Measurements from ENCODE around the gene SIAH3. TPM values are rescaled to one million over a fixed set of nuclear protein-coding genes. Genes with fewer than 3 reads are reported as not detected.

Gene SIAH3
- total and polyA plus RNA-seq, 10 donors = under 0.01 to 0.20 (median 0.06) TPM; not detected in 1

DNA sequence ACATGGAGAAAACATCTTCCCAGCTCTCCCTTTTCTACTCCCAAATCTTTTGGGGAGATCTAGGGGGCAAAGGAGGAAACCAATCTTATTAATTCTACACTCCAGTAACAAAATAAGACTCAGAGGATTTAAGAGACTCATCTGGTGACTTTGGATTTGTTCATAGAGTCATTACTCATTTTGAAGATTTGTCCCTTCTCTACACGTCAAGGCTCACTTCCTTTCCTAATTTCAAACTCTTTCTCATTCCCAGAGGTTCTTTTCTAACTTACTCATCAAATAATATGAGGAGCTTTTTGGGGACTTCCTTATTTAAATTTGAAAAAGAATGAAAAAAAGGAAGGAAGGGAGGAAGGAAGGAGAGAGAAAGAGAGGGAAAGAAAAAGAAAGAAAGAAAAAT lies 14.4 kb downstream of the SIAH3 start:
- WGBS, 5 donors = 26 to 44% (median 29%) methylated on average over 1 of the region's 1 CpG
- no peak for DNase-seq
- no peaks in the 10 kb centered on the region for H3K27me3 ChIP-seq (replicated peaks in 1 of 7)

DNA sequence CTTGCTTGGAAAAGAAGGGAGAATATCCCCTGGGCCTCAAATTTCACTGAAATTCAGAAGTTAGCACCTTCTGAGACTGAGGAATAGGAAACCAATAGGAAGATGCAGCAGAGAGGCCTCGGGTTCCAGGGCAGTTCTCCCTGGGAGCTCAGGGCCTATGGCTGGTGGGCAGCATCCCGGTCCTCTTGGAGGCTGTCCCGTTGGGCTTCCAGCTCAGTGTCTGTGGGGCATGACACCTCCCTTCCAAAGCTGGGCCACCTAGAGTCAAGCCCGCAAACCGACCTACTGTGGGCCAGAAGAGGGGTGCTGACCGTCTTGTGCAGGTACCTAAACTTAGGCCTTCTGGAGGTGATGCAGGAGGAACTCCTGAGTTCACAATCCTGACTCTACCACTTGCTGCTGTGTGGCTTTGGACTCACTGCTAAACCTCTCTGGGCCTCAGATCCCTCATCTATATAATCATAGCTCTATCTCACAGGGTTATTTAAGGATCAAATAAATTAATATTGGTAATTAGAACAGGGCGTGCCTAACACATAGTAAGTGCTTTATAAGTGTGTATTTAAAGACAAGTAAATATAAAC lies 17.1 kb downstream of the SIAH3 start:
- no peak for DNase-seq
- Histone ChIP-seq H3K36me3 (no peaks in the 10 kb centered on the region), H3K9me3 (no peaks in the 10 kb centered on the region), H3K4me3 (no peak overlapping the region), H3K27ac (no peak overlapping the region), H3K27me3 (replicated peaks in 1 of 7) (no peaks in the 10 kb centered on the region), H3K4me1 (no peaks in the 10 kb centered on the region)
- TF ChIP-seq POLR2A (IDR thresholded peaks at IDR 0.05) (no peak), POLR2AphosphoS5 (IDR thresholded peaks at IDR 0.05) (no peak)
- TF ChIP-seq, protein P1, sequence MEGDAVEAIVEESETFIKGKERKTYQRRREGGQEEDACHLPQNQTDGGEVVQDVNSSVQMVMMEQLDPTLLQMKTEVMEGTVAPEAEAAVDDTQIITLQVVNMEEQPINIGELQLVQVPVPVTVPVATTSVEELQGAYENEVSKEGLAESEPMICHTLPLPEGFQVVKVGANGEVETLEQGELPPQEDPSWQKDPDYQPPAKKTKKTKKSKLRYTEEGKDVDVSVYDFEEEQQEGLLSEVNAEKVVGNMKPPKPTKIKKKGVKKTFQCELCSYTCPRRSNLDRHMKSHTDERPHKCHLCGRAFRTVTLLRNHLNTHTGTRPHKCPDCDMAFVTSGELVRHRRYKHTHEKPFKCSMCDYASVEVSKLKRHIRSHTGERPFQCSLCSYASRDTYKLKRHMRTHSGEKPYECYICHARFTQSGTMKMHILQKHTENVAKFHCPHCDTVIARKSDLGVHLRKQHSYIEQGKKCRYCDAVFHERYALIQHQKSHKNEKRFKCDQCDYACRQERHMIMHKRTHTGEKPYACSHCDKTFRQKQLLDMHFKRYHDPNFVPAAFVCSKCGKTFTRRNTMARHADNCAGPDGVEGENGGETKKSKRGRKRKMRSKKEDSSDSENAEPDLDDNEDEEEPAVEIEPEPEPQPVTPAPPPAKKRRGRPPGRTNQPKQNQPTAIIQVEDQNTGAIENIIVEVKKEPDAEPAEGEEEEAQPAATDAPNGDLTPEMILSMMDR (IDR thresholded peaks at IDR 0.05 in 8 of 11, conservative IDR thresholded peaks at IDR 0.05 in 3 of 11) = no peak
- intact Hi-C loops (cut with DNase I; ENCODE audit: low total_unique reads) = no loop called here
- 70 to 92% (median 91%) methylated on average over 3 to 7 of the region's 7 CpGs for WGBS, 5 donors

More for the DNA sequence above, 14.4 kb downstream of the SIAH3 start:
- H3K4me1 ChIP-seq = no peaks in the 10 kb centered on the region
- intact Hi-C loops (cut with DNase I; ENCODE audit: low total_unique reads) = no loop called here
- no peak overlapping the region for H3K27ac ChIP-seq
- TF ChIP-seq POLR2A (IDR thresholded peaks at IDR 0.05) (no peak), POLR2AphosphoS5 (IDR thresholded peaks at IDR 0.05) (no peak)
- TF ChIP-seq, protein P1 (IDR thresholded peaks at IDR 0.05 in 8 of 11, conservative IDR thresholded peaks at IDR 0.05 in 3 of 11) = no peak
- no peaks in the 10 kb centered on the region for H3K36me3 ChIP-seq
- no peaks in the 10 kb centered on the region for H3K9me3 ChIP-seq
- H3K4me3 ChIP-seq = no peak overlapping the region

DNA sequence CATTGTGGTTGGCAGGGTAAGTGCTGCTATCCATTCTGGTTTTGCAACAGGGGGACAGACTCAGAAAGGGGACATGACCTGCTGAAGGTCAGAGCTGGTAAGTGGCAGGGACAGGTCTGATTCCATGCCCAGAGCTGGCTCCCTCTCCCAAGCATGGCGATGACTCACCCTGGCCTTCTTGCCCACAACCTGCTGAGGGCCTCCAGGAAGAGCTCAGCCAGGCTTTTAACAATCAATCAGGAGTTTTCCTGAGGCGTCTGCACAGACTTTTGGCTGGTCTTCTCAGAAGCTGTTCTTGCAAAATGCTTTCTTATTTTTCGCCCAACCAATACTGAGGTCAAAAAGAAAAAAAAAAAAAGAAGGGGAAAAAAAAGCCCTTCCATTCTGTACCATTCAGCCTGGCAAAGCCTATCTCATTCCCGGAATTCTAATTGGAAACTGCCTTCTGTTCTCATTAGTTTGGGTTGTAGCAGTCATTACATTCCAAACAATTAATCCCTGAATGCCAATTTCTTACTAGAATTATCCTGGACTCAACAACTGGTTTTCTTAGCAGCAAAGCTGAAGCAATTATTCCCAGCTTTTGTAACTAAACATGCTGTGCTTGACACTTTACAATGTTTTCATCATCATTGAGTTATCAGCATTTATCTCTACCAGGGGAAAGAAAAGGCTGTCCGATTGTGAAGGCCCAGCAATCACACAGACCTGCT lies 17.7 kb downstream of the SIAH3 start:
- 53 to 80% (median 62%) methylated on average over 5 of the region's 5 CpGs for WGBS, 5 donors
- H3K27ac ChIP-seq = no peak overlapping the region
- DNase-seq = no peak
- no peak overlapping the region for H3K4me3 ChIP-seq
- intact Hi-C loops (cut with DNase I; ENCODE audit: low total_unique reads) = no loop called here
- TF ChIP-seq, protein P1 (IDR thresholded peaks at IDR 0.05 in 8 of 11, conservative IDR thresholded peaks at IDR 0.05 in 3 of 11) = no peak
- TF ChIP-seq POLR2A (IDR thresholded peaks at IDR 0.05) (no peak), POLR2AphosphoS5 (IDR thresholded peaks at IDR 0.05) (no peak)
- H3K4me1 ChIP-seq = no peaks in the 10 kb centered on the region
- no peaks in the 10 kb centered on the region for H3K27me3 ChIP-seq (replicated peaks in 1 of 7)
- no peaks in the 10 kb centered on the region for H3K36me3 ChIP-seq
- no peaks in the 10 kb centered on the region for H3K9me3 ChIP-seq

DNA sequence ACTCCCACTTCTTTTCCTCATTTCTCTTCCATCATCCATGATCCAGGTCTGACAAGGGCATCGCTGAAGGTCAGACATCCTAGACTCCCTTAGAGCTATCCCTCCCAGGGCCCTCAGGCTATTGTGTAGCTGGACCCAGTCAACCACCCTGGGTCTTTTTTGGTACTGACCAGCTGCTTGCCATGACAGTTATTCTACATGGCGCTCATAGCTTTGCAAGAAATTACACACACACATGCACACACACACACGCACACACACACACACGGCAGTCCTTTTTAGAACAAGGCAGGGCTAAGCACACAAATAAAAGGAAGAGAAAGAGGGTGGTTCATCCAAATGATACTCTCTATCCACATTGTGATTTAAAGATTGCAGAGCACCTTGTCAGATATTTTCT lies 18.3 kb downstream of the SIAH3 start:
- Histone ChIP-seq H3K27me3 (replicated peaks in 1 of 7) (no peaks in the 10 kb centered on the region), H3K4me3 (no peak overlapping the region), H3K9me3 (no peaks in the 10 kb centered on the region), H3K27ac (no peak overlapping the region), H3K36me3 (no peaks in the 10 kb centered on the region), H3K4me1 (no peaks in the 10 kb centered on the region)
- intact Hi-C loops (cut with DNase I; ENCODE audit: low total_unique reads) = no loop called here
- DNase-seq = no peak
- TF ChIP-seq POLR2A (IDR thresholded peaks at IDR 0.05) (no peak), POLR2AphosphoS5 (IDR thresholded peaks at IDR 0.05) (no peak)
- TF ChIP-seq, protein P1 (IDR thresholded peaks at IDR 0.05 in 8 of 11, conservative IDR thresholded peaks at IDR 0.05 in 3 of 11) = no peak
- 85 to 95% (median 89%) methylated on average over 4 of the region's 4 CpGs for WGBS, 5 donors
